ENCODE results near the gene SLC16A10.

Gene SLC16A10

DNA sequence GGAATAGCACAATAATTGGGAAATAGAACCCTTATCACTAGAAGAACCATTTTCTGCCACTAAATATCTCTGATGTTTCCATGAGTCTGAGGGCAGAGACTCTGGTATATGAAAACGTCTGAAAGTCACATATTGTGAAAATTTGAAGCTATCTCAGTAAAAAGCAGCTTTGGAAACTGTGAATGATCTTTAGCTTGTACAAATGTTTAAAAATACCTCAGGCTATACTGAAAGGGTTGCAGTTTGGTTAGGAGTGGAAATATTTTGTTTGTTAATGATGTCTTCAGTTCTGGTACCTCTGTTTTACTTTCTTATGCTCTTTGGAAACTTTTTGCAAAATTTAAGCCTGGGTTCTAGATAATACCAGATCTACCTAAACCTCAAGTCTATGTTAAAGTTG is 135.0 kb downstream of the SLC16A10 start:
- DNase-seq (ENCODE audit: insufficient read length, low spot score) (no peak), FAIRE-seq (no peak)
- TF ChIP-seq, protein P1, sequence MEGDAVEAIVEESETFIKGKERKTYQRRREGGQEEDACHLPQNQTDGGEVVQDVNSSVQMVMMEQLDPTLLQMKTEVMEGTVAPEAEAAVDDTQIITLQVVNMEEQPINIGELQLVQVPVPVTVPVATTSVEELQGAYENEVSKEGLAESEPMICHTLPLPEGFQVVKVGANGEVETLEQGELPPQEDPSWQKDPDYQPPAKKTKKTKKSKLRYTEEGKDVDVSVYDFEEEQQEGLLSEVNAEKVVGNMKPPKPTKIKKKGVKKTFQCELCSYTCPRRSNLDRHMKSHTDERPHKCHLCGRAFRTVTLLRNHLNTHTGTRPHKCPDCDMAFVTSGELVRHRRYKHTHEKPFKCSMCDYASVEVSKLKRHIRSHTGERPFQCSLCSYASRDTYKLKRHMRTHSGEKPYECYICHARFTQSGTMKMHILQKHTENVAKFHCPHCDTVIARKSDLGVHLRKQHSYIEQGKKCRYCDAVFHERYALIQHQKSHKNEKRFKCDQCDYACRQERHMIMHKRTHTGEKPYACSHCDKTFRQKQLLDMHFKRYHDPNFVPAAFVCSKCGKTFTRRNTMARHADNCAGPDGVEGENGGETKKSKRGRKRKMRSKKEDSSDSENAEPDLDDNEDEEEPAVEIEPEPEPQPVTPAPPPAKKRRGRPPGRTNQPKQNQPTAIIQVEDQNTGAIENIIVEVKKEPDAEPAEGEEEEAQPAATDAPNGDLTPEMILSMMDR (IDR thresholded peaks at IDR 0.05; ENCODE audit: insufficient read depth, missing control alignments) = no peak

GRCh38 chr6:111228094-111228493 is 140.8 kb downstream of the SLC16A10 start:
- DNase-seq (ENCODE audit: insufficient read length, low spot score) (no peak), FAIRE-seq (no peak)
- TF ChIP-seq, protein P1 (IDR thresholded peaks at IDR 0.05; ENCODE audit: insufficient read depth, missing control alignments) = no peak

DNA sequence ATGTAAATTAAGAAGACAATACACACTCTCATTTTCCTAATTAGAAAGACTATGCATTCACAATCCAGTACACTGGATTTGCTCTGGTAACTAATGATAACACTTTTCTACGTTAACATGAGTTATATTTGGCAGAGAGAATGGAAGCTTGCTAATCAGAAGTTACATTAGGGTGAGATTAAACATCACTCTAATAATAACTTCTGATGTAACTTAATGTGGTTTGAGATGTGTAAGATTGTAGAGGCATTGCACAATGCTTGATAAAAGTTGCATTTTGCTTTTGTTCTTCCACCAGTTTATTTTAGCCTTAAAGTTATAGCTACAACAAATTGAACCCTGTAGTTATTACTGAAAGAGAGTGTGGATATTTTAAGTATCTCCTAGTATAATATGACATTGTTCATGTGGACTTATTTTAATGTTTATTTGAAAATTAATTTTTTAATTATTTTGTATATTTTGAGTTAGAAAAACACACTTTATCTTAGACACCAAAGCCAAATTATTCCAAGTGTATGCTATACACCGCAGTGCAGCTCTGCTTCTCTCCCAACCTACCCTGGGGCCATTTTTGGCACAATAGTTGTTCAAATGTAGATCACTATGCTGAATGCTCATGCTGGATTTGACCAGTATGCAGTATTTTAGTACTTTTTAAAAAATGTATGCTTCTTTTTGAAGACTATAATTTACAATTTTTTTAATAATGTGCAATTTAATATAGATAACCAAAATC is 143.2 kb downstream of the SLC16A10 start:
- no peak for FAIRE-seq
- TF ChIP-seq, protein P1 (IDR thresholded peaks at IDR 0.05; ENCODE audit: insufficient read depth, missing control alignments) = no peak

GRCh38 chr6:111231090-111231459 is 143.8 kb downstream of the SLC16A10 start:
- DNase-seq (ENCODE audit: insufficient read length, low spot score) (no peak), FAIRE-seq (no peak)
- TF ChIP-seq, protein P1 (IDR thresholded peaks at IDR 0.05; ENCODE audit: insufficient read depth, missing control alignments) = no peak

More for the DNA sequence above, 143.2 kb downstream of the SLC16A10 start:
- DNase-seq (ENCODE audit: insufficient read length, low spot score) = no peak

GRCh38 chr6:111237852-111238251 is 150.5 kb downstream of the SLC16A10 start:
- FAIRE-seq (no peak), DNase-seq (ENCODE audit: insufficient read length, low spot score) (no peak)
- TF ChIP-seq, protein P1 (IDR thresholded peaks at IDR 0.05; ENCODE audit: insufficient read depth, missing control alignments) = no peak

DNA sequence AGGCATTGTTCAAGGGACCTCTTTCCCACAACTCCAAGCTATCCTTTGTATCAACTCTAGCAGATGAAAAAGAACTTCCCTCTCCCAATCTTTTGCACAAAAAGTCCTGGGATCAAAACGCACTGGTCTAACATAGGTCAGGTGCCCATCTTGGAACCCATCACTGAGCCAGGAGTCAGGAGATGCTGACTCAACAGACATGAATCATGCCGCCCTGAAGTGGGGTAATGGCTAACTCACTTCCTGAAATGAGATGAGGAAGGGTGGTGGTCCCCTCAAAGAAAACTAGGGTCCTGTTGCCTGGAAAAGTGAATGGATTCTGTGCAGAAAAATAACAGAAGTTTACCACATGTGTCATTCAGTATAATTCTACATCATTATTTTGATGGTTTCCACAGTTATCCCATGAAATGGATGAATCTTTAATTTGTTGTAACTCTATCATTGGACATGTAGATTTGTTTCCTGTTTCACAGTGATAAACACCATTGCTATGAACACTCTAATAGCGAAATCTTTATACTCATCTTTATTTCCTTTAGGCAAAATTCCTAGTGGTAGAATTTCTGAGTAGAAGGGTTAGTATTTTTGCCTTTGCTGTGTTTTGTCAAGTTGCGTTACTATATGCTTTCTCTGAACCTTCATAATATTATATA is 151.3 kb downstream of the SLC16A10 start:
- TF ChIP-seq, protein P1 (IDR thresholded peaks at IDR 0.05; ENCODE audit: insufficient read depth, missing control alignments) = no peak
- FAIRE-seq (no peak), DNase-seq (ENCODE audit: insufficient read length, low spot score) (no peak)

DNA sequence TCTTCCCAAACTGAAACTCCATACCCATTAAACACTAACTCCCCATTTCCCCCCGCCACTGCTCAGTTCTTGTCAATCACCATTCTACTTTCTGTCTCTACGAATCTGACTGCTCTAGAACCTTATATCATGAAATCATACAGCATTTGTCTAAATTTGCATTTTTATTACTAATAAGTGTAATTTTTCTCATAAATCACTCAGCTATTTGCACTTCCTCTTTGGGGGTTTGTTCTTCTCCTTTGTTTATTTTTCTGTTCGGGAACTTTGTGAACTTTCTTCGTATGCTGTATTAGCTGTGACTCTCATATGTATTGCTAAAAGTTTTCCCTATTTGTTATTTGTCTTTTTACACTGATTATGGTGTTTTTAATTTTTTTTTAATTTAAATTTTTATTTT is 152.2 kb downstream of the SLC16A10 start:
- TF ChIP-seq, protein P1 (IDR thresholded peaks at IDR 0.05; ENCODE audit: insufficient read depth, missing control alignments) = no peak

More for the DNA sequence above, 152.2 kb downstream of the SLC16A10 start:
- DNase-seq (ENCODE audit: insufficient read length, low spot score) = no peak
- no peak for FAIRE-seq

Measured in D721Med (cell line).